Mesothelial cell of epicardium (in vitro differentiated cells): ENCODE data around the gene RBM23. TPM values are rescaled to one million over a fixed set of nuclear protein-coding genes. Genes with fewer than 3 reads are reported as not detected.
"Not testable (repeated sequence)": the region's sequence is repeated elsewhere in the genome, so short reads cannot be mapped to it uniquely, and the experiment has no call there.

ENCODE experiments used
- DNase-seq, 2 experiments: peaks; one replicate each; pipeline ENCODE4 v3.0.0; 2021; ENCODE audit warnings: low spot score in 2 of 2; ENCODE audit not compliant: unreplicated experiment in 2 of 2
- H3K27ac Mint-ChIP-seq: 2 replicates; pipeline ENCODE4 v1.8.0; 2021; ENCODE audit warnings: mixed read lengths
- H3K27me3 Mint-ChIP-seq: 2 replicates; pipeline ENCODE4 v1.8.0; 2021; ENCODE audit warnings: low read depth, mixed read lengths
- H3K36me3 Mint-ChIP-seq: 2 replicates; pipeline ENCODE4 v1.8.0; 2021; ENCODE audit warnings: mixed read lengths
- H3K4me1 Mint-ChIP-seq: 2 replicates; pipeline ENCODE4 v1.8.0; 2021; ENCODE audit warnings: mixed read lengths
- H3K4me3 Mint-ChIP-seq: 2 replicates; pipeline ENCODE4 v1.8.0; 2021; ENCODE audit warnings: mild to moderate bottlenecking, moderate library complexity, mixed read lengths
- H3K9me3 Mint-ChIP-seq: 2 replicates; pipeline ENCODE4 v1.8.0; 2021; ENCODE audit warnings: mixed read lengths
- total RNA-seq: library from RNA; stranded (reverse); gene quantifications from 3 replicates; pipeline ENCODE4 v1.2.1, GENCODE V29; 2021
- TF ChIP-seq, protein P1 (sequence below): fragments of 200-600 bp; sonication (generic); IDR thresholded peaks from one replicate; pipeline ENCODE4 v1.5.0; 2021; ENCODE audit warnings: antibody characterized with exemption; ENCODE audit not compliant: unreplicated experiment

The RBM23 gene
- total RNA-seq, 1 donor from 2014 or later: 97.9 TPM

DNA sequence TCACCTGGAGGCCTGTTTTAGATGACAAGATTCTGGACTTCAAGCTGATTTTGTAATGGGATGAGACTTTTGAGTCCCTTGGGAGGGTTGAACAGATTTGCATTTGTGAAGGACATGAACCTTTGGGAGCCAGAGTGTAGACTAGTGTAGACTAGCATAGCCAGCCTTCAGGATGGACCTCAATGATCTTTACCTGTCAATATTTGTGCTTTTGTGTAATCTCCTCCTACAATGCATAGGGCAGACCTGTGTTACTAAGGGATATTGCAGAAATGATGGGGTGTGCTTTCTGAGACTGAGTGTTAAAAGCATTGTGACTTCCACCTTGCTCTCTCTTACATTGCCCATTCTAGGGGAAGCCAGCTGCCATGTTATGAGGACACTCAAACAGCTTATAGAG lies 57.3 kb downstream of the RBM23 start:
- TF ChIP-seq, protein P1, sequence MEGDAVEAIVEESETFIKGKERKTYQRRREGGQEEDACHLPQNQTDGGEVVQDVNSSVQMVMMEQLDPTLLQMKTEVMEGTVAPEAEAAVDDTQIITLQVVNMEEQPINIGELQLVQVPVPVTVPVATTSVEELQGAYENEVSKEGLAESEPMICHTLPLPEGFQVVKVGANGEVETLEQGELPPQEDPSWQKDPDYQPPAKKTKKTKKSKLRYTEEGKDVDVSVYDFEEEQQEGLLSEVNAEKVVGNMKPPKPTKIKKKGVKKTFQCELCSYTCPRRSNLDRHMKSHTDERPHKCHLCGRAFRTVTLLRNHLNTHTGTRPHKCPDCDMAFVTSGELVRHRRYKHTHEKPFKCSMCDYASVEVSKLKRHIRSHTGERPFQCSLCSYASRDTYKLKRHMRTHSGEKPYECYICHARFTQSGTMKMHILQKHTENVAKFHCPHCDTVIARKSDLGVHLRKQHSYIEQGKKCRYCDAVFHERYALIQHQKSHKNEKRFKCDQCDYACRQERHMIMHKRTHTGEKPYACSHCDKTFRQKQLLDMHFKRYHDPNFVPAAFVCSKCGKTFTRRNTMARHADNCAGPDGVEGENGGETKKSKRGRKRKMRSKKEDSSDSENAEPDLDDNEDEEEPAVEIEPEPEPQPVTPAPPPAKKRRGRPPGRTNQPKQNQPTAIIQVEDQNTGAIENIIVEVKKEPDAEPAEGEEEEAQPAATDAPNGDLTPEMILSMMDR: no peak
- no peaks in the 10 kb centered on the region for H3K4me1 Mint-ChIP-seq
- H3K27ac Mint-ChIP-seq: no peak overlapping the region
- H3K36me3 Mint-ChIP-seq: no peaks in the 10 kb centered on the region
- H3K4me3 Mint-ChIP-seq: no peak overlapping the region
- DNase-seq: no peak
- H3K27me3 Mint-ChIP-seq: no peaks in the 10 kb centered on the region
- no peaks in the 10 kb centered on the region for H3K9me3 Mint-ChIP-seq

- not testable (repeated sequence) for H3K9me3 Mint-ChIP-seq, H3K4me3 Mint-ChIP-seq, H3K27me3 Mint-ChIP-seq, H3K4me1 Mint-ChIP-seq, H3K36me3 Mint-ChIP-seq, H3K27ac Mint-ChIP-seq, DNase-seq
Observed at GRCh38 chr14:22860377-22860776, 58.6 kb downstream of the RBM23 start.

DNA sequence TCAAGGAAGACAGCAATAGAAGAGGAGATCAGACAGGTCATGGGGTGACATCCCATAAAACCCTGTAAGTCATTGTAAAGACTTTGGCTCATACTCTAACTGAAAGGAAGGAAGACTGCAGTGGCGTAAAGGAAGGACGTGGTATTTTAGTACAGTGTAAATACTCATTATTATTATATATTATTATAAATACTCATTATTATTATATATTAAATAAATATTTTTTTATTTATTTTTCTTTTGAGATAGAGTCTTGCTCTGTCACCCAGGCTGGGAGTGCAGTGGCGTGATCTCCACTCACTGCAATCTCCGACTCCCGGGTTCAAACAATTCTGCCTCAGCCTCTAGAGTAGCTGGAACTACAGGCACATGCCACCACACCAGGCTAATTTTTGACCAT lies 62.5 kb downstream of the RBM23 start:
- no peaks in the 10 kb centered on the region for H3K27me3 Mint-ChIP-seq
- no peak overlapping the region for H3K4me3 Mint-ChIP-seq
- no peaks in the 10 kb centered on the region for H3K9me3 Mint-ChIP-seq
- H3K27ac Mint-ChIP-seq: no peak overlapping the region
- DNase-seq: no peak
- peaks cover 6% of the 10 kb centered on the region for H3K4me1 Mint-ChIP-seq
- H3K36me3 Mint-ChIP-seq: no peaks in the 10 kb centered on the region
- TF ChIP-seq, protein P1: no peak

GRCh38 chr14:22854963-22855724 lies 63.8 kb downstream of the RBM23 start:
- TF ChIP-seq, protein P1: no peak
- H3K9me3 Mint-ChIP-seq: no peaks in the 10 kb centered on the region
- H3K27me3 Mint-ChIP-seq: no peaks in the 10 kb centered on the region
- H3K36me3 Mint-ChIP-seq: no peaks in the 10 kb centered on the region
- H3K4me3 Mint-ChIP-seq: no peak overlapping the region
- no peak for DNase-seq
- no peak overlapping the region for H3K27ac Mint-ChIP-seq
- peaks cover 11% of the 10 kb centered on the region for H3K4me1 Mint-ChIP-seq

DNA sequence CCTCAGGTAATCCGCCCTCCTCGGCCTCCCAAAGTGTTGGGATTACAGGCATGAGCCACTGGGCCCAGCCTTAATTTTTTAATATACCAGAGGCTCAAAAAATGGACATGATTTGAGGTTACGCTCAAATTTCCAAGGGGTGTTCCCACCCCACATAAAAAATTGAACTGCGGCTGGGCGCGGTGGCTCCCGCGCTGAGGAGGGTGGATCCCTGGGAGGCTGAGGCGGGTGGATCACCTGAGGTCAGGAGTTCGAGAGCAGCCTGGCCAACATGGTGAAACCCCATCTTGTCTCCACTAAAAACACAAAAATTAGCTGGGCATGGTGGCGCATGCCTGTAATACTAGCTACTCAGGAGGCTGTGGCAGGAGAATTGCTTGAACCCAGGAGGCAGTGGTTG lies 64.7 kb downstream of the RBM23 start:
- H3K27me3 Mint-ChIP-seq, DNase-seq, H3K36me3 Mint-ChIP-seq, H3K9me3 Mint-ChIP-seq, H3K27ac Mint-ChIP-seq, H3K4me3 Mint-ChIP-seq: not testable (repeated sequence)
- peaks cover 17% of the 10 kb centered on the region for H3K4me1 Mint-ChIP-seq

GRCh38 chr14:22852940-22853767 lies 65.8 kb downstream of the RBM23 start:
- Mint-ChIP-seq H3K4me1 (peaks cover 28% of the 10 kb centered on the region), H3K9me3 (no peaks in the 10 kb centered on the region), H3K27me3 (no peaks in the 10 kb centered on the region), H3K27ac (peak overlapping the region; percentile 80), H3K36me3 (no peaks in the 10 kb centered on the region), H3K4me3 (peak overlapping the region; percentile 73)
- TF ChIP-seq, protein P1: peak; percentile 98
- peak; percentile 82 to 99 for DNase-seq
